GM23338 (cell line): Measurements from ENCODE around the gene AGPS.

Experiments
- CREB1 ChIP-seq: fragments of 250-450 bp; sonication (Bioruptor Pico); IDR thresholded peaks from 2 replicates; pipeline ENCODE4 v1.5.0; 2020; ENCODE audit warnings: low read depth, mild to moderate bottlenecking, moderate library complexity
- EZH2 ChIP-seq: fragments of 200-600 bp; sonication (generic); IDR thresholded peaks from one replicate; pipeline ENCODE4 v1.8.0; 2017; ENCODE audit warnings: antibody characterized with exemption, mild to moderate bottlenecking, low read depth; ENCODE audit not compliant: unreplicated experiment
- EZH2phosphoT487 ChIP-seq: fragments of 200-600 bp; sonication (generic); IDR thresholded peaks from one replicate; pipeline ENCODE4 v1.8.1; 2018; ENCODE audit warnings: antibody characterized with exemption; ENCODE audit not compliant: unreplicated experiment
- JUNB ChIP-seq: IDR thresholded peaks from one replicate; pipeline ENCODE4 v1.6.1; 2016; ENCODE audit warnings: antibody characterized with exemption; ENCODE audit not compliant: unreplicated experiment
- POLR2AphosphoS5 ChIP-seq: IDR thresholded peaks from 2 replicates; pipeline ENCODE4 v1.6.1; 2016; ENCODE audit warnings: antibody characterized with exemption, low read depth
- STAT1 ChIP-seq: IDR thresholded peaks from one replicate; pipeline ENCODE4 v1.6.1; 2016; ENCODE audit warnings: antibody characterized with exemption; ENCODE audit not compliant: unreplicated experiment
- ZNF114 ChIP-seq: fragments of 250-450 bp; sonication (Bioruptor Pico); IDR thresholded peaks from 2 replicates; pipeline ENCODE4 v1.5.0; 2020; ENCODE audit warnings: mild to moderate bottlenecking, moderate library complexity
- ZNF331 ChIP-seq: fragments of 250-450 bp; sonication (Bioruptor Pico); IDR thresholded peaks from 2 replicates; pipeline ENCODE4 v1.5.0; 2020; ENCODE audit warnings: low read depth, mild to moderate bottlenecking, moderate library complexity
- TF ChIP-seq, protein P1 (sequence below), 2 experiments: fragments of 200-600 bp in 1 of 2; sonication (generic) in 1 of 2; conservative IDR thresholded peaks; 2 replicates each; pipeline versions ENCODE4 v1.5.1 to v1.6.1; 2016 to 2017; ENCODE audit warnings: antibody characterized with exemption in 2 of 2, low read depth in 2 of 2, mild to moderate bottlenecking in 2 of 2, moderate library complexity in 1 of 2
- TF ChIP-seq, protein P2 (sequence below): IDR thresholded peaks from one replicate; pipeline ENCODE4 v1.6.1; 2018; ENCODE audit warnings: antibody characterized with exemption; ENCODE audit not compliant: unreplicated experiment
- TF ChIP-seq, protein P3 (sequence below): IDR thresholded peaks from 2 replicates; pipeline ENCODE4 v1.6.1; 2016; ENCODE audit warnings: antibody characterized with exemption
- TF ChIP-seq, protein P4 (sequence below): fragments of 250-450 bp; sonication (Bioruptor Pico); IDR thresholded peaks from 2 replicates; pipeline ENCODE4 v1.5.0; 2020; ENCODE audit warnings: mild to moderate bottlenecking, moderate library complexity

DNA sequence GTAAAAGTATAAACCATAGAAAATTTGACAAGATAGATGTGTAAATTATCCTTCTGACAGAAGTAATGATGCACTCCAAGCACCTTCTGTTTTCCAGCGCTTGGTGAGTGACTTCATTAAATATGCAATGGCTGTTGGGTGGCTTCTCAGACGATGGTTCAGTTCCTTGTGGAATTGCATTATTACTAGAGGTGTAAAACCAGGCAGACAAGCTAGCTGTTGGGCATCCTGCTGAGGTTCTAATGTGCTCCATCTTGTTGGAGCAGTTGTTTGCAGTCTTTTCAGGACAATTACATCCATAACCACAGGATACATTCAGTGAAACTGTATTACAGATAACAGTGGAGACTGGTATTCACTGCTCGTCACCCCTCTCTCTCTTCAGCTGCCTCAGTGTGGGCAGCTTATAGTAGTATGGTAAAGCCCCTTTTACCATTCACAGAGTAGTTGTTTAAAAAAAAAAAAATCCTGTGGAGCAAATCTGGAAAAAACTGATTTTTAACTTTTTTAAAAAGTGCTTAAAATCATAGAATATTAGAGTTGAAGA, 143.5 kb downstream of the AGPS start:
- no peak for TF ChIP-seq EZH2
- TF ChIP-seq EZH2phosphoT487: no peak
- no peak for TF ChIP-seq POLR2AphosphoS5
- TF ChIP-seq, protein P1, sequence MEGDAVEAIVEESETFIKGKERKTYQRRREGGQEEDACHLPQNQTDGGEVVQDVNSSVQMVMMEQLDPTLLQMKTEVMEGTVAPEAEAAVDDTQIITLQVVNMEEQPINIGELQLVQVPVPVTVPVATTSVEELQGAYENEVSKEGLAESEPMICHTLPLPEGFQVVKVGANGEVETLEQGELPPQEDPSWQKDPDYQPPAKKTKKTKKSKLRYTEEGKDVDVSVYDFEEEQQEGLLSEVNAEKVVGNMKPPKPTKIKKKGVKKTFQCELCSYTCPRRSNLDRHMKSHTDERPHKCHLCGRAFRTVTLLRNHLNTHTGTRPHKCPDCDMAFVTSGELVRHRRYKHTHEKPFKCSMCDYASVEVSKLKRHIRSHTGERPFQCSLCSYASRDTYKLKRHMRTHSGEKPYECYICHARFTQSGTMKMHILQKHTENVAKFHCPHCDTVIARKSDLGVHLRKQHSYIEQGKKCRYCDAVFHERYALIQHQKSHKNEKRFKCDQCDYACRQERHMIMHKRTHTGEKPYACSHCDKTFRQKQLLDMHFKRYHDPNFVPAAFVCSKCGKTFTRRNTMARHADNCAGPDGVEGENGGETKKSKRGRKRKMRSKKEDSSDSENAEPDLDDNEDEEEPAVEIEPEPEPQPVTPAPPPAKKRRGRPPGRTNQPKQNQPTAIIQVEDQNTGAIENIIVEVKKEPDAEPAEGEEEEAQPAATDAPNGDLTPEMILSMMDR (conservative IDR thresholded peaks at IDR 0.05; ENCODE audit: low read depth in 2 of 2): no peak
- no peak for TF ChIP-seq STAT1
- TF ChIP-seq JUNB: no peak
- no peak for TF ChIP-seq CREB1
- TF ChIP-seq, protein P2, sequence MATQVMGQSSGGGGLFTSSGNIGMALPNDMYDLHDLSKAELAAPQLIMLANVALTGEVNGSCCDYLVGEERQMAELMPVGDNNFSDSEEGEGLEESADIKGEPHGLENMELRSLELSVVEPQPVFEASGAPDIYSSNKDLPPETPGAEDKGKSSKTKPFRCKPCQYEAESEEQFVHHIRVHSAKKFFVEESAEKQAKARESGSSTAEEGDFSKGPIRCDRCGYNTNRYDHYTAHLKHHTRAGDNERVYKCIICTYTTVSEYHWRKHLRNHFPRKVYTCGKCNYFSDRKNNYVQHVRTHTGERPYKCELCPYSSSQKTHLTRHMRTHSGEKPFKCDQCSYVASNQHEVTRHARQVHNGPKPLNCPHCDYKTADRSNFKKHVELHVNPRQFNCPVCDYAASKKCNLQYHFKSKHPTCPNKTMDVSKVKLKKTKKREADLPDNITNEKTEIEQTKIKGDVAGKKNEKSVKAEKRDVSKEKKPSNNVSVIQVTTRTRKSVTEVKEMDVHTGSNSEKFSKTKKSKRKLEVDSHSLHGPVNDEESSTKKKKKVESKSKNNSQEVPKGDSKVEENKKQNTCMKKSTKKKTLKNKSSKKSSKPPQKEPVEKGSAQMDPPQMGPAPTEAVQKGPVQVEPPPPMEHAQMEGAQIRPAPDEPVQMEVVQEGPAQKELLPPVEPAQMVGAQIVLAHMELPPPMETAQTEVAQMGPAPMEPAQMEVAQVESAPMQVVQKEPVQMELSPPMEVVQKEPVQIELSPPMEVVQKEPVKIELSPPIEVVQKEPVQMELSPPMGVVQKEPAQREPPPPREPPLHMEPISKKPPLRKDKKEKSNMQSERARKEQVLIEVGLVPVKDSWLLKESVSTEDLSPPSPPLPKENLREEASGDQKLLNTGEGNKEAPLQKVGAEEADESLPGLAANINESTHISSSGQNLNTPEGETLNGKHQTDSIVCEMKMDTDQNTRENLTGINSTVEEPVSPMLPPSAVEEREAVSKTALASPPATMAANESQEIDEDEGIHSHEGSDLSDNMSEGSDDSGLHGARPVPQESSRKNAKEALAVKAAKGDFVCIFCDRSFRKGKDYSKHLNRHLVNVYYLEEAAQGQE: no peak
- no peak for TF ChIP-seq ZNF331 (CRISPR knock-in tag)
- TF ChIP-seq, protein P3, sequence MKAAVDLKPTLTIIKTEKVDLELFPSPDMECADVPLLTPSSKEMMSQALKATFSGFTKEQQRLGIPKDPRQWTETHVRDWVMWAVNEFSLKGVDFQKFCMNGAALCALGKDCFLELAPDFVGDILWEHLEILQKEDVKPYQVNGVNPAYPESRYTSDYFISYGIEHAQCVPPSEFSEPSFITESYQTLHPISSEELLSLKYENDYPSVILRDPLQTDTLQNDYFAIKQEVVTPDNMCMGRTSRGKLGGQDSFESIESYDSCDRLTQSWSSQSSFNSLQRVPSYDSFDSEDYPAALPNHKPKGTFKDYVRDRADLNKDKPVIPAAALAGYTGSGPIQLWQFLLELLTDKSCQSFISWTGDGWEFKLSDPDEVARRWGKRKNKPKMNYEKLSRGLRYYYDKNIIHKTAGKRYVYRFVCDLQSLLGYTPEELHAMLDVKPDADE: no peak
- TF ChIP-seq ZNF114 (CRISPR knock-in tag): no peak
- TF ChIP-seq, protein P4, sequence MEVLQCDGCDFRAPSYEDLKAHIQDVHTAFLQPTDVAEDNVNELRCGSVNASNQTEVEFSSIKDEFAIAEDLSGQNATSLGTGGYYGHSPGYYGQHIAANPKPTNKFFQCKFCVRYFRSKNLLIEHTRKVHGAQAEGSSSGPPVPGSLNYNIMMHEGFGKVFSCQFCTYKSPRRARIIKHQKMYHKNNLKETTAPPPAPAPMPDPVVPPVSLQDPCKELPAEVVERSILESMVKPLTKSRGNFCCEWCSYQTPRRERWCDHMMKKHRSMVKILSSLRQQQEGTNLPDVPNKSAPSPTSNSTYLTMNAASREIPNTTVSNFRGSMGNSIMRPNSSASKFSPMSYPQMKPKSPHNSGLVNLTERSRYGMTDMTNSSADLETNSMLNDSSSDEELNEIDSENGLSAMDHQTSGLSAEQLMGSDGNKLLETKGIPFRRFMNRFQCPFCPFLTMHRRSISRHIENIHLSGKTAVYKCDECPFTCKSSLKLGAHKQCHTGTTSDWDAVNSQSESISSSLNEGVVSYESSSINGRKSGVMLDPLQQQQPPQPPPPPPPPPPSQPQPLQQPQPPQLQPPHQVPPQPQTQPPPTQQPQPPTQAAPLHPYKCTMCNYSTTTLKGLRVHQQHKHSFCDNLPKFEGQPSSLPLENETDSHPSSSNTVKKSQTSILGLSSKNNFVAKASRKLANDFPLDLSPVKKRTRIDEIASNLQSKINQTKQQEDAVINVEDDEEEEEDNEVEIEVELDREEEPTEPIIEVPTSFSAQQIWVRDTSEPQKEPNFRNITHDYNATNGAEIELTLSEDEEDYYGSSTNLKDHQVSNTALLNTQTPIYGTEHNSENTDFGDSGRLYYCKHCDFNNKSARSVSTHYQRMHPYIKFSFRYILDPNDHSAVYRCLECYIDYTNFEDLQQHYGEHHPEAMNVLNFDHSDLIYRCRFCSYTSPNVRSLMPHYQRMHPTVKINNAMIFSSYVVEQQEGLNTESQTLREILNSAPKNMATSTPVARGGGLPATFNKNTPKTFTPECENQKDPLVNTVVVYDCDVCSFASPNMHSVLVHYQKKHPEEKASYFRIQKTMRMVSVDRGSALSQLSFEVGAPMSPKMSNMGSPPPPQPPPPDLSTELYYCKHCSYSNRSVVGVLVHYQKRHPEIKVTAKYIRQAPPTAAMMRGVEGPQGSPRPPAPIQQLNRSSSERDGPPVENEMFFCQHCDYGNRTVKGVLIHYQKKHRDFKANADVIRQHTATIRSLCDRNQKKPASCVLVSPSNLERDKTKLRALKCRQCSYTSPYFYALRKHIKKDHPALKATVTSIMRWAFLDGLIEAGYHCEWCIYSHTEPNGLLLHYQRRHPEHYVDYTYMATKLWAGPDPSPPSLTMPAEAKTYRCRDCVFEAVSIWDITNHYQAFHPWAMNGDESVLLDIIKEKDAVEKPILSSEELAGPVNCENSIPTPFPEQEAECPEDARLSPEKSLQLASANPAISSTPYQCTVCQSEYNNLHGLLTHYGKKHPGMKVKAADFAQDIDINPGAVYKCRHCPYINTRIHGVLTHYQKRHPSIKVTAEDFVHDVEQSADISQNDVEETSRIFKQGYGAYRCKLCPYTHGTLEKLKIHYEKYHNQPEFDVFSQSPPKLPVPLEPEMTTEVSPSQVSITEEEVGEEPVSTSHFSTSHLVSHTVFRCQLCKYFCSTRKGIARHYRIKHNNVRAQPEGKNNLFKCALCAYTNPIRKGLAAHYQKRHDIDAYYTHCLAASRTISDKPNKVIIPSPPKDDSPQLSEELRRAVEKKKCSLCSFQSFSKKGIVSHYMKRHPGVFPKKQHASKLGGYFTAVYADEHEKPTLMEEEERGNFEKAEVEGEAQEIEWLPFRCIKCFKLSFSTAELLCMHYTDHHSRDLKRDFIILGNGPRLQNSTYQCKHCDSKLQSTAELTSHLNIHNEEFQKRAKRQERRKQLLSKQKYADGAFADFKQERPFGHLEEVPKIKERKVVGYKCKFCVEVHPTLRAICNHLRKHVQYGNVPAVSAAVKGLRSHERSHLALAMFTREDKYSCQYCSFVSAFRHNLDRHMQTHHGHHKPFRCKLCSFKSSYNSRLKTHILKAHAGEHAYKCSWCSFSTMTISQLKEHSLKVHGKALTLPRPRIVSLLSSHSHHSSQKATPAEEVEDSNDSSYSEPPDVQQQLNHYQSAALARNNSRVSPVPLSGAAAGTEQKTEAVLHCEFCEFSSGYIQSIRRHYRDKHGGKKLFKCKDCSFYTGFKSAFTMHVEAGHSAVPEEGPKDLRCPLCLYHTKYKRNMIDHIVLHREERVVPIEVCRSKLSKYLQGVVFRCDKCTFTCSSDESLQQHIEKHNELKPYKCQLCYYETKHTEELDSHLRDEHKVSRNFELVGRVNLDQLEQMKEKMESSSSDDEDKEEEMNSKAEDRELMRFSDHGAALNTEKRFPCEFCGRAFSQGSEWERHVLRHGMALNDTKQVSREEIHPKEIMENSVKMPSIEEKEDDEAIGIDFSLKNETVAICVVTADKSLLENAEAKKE (CRISPR knock-in tag): no peak
